Activated naive CD4-positive, alpha-beta T cell treated with anti-CD3 and anti-CD28 coated beads, Interleukin-2, amount 50 U/mL, for 16 hours (primary cell): ENCODE measurements around the gene CRACR2B.

Source experiments
- DNase-seq: peaks from one replicate; pipeline ENCODE4 v3.0.0-alpha.2; 2020

CRACR2B gene

GRCh38 chr11:794766-795633, 32.7 kb upstream of the CRACR2B start:
- DNase-seq, result no peak

DNA sequence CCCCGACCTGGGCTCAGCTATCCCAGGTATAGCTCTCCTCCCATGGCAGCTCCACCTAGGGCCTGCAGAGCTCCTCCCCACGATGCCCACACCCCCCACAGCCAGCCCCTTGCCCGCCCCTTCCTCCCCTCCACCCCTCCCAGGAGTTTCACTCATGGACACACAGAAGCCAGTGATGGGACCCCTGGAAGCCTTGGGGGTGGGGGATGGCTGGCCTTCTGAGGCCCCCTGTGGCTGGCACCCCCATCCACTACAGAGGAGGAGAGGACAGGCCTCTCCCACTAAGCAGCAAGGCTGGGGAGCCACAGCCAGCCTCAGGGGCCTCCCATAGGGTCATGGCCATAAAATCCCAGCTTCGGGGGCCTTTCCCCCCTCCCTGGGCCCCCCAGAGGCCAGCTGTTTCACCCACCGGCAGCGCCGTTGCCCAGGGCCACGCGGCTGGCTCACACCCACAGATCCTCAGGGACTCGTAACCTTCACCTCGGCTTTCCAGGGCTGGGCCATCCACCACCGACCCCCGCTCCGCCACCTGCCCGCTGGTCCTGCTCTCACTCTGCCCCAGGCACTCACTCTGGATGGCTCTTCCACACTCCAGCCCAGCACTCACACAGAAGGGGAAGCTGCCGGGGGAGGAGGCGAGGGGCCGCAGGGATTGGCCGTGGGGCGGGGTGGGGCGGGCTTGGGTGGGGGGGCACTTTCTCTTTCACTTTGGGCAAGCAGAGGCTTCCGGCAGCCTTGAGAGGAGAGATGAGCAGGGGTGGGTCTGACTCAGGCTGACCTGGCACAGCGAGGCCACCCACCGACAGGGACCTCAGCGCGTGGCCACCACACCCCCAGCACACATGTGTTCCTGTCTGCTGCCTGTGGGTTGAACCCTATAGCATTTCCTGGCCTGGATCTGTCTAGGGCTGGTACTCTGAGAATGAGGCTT, 31.8 kb upstream of the CRACR2B start:
- DNase-seq, result peak; percentile 81

GRCh38 chr11:796565-797295, 31.0 kb upstream of the CRACR2B start:
- DNase-seq, result no peak

GRCh38 chr11:797296-798092, 30.2 kb upstream of the CRACR2B start:
- DNase-seq, result peak; percentile 78

DNA sequence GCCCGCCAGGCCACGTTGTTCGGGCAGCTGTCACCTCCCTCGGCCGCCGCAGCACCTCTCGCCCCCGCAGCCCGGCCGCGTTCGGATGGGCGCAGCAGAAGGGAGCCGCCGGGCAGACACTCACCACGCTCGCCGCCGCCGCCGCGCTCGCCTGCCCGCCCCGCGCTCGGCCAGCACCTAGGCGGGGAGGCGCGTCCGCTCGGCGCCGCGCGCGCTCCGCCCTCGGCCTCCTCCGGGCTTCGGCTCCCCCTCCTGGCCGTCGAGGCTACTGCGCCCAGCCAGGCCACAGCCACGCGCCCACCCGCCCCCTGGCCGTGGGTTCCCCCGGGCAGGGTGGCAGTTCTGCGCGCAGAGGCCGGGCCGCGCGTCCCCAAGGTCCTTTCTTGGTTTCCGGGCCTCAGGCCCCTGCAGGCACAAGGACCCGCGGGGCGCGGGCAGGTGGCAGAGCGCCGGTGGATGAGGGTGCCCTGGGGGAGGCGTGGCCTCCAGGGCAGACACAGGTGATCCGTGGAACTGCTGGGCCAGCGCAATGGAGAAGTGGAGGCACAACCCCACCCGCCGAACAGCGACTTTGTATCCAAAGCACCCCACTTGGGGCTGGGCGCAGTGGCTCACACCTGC, 29.5 kb upstream of the CRACR2B start, which contains the start of gene SLC25A22:
SLC25A22 (minus strand) TSS at position 189 of the 621 bp plus-strand sequence. CDS start 3,275 bp downstream, outside the sequence.
- peak; percentile 88 for DNase-seq

DNA sequence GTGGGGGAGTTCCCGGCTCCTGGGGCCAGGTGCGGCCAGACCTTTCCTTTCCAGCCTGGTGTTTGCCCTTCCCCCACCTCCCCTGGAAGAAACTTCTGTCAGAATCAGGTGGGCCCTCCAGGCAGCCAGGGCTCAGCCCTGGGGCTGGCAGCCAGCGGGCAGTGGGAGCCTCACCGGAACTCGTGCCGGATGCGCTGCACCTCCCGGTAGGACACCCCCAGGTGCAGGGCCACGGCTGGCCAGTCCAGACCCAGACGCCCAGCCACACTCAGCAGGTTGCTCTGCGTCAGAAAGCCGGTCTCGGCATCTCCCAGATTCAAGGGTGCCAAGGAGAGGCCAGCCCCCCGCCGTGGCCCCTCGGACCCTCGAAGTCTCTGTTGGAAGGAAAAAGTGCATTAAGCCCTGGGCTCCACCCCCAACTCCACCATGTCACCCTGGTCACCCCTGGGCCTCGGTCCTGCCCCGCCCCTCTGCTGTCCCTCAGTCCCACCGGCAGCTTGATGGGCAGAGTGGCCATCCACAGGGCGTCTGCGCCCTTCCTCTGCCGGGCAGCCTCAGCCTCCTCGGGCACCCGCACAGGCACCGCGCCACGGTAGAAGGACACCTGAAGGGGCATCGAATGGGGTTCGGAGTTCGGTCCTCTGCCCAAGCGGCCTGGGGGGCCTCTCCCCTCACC, 27.9 kb upstream of the CRACR2B start:
- DNase-seq, result no peak

DNA sequence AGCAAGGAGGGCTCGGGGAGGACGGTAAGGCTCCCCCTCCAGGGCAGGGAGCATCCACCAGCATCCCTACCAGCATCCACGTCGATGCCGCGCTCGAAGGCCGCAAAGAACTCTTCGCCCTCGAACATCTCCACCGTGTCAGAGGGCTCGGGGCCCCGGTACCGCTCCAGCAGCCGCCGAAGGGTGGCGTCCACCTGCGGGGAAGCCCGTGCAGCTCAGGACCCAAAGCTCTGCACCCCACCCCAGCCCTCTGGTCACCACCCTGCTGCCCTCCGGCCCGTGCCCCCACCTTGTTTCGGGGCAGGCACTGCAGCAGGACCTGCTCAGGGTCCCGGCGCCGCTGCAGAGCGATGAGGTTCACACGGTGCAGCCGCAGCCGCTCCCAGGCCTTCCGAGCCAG, 27.2 kb upstream of the CRACR2B start:
- DNase-seq, result no peak

DNA sequence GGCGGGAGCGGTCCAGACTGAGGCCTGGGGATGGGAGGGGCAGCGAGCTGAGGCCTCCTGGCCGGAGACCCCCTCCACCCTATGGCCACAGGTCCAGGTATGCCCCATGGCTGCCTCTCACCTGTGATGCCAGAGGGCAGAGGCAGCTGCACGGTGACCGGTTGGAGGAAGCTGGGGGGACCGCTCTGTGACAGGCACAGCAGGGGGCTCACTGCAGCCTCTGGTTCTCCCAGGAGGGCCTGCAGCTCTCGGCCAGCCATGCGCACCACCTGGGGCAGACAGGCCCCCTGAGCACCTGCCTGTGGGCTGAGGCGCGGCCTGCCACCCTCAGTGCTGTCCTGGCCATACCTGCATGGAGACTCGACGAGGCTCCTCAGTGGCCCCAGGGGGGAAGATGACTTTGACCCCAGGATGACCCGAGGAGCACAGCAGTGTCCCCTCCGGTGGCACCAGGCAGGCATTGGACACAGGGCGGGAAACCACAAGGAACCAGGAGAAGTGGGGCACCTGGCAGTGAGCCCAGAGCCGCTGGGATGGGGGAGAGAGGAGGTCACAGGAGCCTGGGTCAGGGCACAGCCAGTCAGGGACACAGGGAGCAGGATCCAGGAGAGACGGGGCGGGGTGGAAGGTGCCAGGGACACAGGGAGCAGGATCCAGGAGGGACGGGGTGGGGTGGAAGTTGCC, 26.5 kb upstream of the CRACR2B start:
- DNase-seq, result no peak

- no peak for DNase-seq
These were observed 25.6 kb upstream of the CRACR2B start for GRCh38 chr11:802018-802617.

DNA sequence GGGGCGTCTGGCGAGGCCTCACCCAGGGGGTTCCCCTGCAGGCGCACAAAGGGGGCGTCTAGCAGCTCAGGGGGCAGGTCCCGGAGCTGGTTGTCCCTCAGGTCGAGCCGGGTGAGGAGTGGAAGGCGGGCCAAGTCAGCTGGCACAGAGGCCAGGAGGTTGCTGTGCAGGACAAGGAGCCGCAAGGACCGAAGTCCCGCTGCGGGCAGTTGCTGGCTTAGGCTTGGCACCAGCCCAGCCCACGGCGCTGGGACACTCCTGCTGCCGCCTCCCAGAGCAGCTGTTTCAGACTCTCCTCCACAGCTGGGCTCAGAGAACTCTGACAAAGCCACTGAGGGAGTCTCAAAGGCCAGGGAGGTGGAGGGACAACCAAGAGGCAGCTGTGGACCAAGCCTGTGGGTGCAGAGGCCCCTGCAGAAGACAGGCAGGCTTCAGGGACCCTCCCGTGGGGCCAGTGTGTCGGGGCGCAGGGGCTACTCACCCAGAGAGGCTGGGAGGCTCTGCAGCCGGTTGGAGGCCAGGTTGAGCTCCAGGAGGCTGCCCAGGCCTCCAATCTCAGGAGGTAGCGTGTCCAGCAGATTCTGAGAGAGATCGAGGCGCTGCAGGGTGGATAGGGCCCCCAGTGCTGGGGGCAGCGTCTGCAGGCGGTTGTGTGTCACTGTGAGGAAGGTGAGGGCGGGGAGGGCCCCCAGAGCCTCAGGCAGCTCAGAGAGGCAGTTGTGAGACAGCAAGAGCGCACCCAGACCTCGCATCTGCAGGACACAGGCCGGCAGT, 24.8 kb upstream of the CRACR2B start:
- DNase-seq, result no peak

GRCh38 chr11:803467-803742, 24.3 kb upstream of the CRACR2B start:
- DNase-seq, result no peak

DNA sequence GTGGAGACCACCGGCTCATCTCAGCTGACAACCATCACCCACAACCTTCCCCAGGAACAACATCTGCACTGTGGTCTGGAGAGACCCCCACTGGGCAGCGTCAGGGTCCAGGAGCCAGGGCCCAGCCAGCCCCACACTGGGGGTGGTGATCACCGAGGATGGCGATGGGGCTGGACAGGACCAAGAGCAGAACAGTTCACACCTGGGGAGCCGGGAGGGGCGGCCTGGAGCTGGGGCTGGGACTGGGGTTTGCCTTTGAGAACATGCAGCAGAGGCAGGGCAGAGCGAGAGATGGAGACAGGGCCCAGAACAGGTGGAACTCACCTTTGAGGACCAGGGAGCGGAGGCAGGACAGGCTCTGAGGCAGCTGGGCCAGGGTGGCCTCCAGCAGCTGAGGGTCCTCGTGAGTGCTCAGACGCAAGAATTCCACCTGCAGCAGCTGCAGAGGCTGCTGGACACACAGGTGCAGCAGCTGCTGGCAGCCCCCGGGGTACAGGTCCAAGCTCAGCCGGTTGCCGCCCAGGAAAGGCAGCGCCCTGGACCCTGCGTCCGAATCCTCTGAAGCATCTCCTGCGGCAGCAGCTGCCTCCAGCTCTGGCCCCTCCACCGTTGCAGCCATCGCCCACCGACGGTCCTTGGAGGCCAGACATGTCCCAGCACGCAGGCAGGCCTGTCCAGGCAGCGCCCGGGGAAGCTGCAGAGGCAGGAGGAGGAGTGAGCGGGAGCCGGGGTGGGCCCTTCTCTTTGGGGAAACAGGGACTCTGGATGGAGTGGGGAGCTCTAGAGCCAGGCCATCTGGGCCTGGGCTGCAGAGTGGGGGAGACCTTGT, 23.7 kb upstream of the CRACR2B start:
- no peak for DNase-seq

GRCh38 chr11:804599-804964, 23.1 kb upstream of the CRACR2B start:
- no peak for DNase-seq

DNA sequence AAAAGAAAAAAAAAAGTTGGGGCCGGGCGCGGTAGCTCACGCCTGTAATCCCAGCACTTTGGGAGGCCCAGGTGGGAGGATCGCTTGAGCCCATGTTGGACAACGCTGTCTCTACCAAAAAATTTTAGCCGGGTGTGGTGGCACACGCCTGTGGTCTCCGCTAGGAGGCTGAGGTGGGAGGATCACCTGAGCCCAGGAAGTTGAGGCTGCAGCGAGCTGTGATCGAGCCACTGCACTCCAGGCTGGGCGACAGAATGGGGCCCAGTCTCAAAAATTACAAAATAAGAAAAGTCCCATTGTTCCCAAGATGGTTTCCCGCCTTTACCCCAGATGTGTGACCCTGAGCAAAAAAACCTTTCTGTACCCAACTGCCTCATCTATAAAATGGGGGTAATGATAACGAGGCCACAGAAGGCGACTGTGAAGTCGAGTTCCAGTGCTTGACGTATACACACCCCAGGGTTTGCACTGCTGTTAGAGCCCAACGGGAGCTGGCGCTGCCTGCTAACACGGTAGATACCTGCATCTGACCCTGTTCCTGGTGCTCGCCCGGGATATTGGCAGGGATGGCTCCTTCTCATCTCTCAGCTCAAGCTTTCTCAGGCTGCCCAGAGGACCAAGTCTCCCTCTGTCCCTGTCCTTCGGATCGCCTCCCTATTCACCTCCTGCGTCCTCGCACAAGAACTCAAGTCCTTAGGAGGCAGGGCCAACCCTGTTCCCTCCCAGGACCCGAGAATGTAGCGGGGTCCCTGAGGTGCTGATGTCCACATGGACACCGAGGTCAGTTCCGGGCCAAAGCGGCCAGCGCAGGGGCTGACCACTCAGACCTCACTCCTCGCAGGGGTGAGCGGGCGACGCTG, 19.1 kb upstream of the CRACR2B start:
- no peak for DNase-seq

GRCh38 chr11:809287-810039, 18.3 kb upstream of the CRACR2B start, which contains the start of gene RPLP2:
Gene RPLP2 (plus strand): TSS chr11:809967. CDS start chr11:810235, 268 bp downstream.
- peak; percentile 98 for DNase-seq

- DNase-seq, result no peak
These were observed 17.6 kb upstream of the CRACR2B start for GRCh38 chr11:810040-810567.
